ENCODE data around the gene NIPBL. TPM values are rescaled to one million over a fixed set of nuclear protein-coding genes. Genes with fewer than 3 reads are reported as not detected.
A peak's percentile ranks its signal among the peaks of the same experiment; 100 is the strongest.

NIPBL gene
- total and polyA plus RNA-seq, 2 experiments from 2014 or later: 18.5 to 35.0 TPM

DNA sequence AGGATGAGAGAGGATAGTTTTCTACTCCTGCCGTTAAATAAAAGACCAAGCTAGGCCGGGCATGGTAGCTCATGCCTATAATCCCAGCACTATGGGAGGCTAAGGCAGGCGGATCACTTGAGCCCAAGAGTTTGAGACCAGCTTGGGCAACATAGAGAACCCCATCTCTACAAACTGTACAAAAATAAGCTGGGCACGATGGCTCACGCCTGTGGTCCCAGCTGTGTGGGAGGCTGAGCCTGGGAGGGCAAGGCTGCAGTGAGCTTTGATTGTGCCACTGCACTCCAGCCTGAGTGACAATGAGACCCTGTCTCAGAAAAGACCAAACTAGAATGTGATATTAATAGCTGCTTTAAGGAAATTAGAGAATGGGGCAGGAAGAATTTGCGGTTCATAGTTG, 158.4 kb downstream of the NIPBL start:
- no peaks in the 10 kb centered on the region for H3K9me2 ChIP-seq (replicated peaks; ENCODE audit: insufficient read depth)
- no peak overlapping the region for H3K4me3 ChIP-seq
- TF ChIP-seq, protein P1, sequence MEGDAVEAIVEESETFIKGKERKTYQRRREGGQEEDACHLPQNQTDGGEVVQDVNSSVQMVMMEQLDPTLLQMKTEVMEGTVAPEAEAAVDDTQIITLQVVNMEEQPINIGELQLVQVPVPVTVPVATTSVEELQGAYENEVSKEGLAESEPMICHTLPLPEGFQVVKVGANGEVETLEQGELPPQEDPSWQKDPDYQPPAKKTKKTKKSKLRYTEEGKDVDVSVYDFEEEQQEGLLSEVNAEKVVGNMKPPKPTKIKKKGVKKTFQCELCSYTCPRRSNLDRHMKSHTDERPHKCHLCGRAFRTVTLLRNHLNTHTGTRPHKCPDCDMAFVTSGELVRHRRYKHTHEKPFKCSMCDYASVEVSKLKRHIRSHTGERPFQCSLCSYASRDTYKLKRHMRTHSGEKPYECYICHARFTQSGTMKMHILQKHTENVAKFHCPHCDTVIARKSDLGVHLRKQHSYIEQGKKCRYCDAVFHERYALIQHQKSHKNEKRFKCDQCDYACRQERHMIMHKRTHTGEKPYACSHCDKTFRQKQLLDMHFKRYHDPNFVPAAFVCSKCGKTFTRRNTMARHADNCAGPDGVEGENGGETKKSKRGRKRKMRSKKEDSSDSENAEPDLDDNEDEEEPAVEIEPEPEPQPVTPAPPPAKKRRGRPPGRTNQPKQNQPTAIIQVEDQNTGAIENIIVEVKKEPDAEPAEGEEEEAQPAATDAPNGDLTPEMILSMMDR (IDR thresholded peaks at IDR 0.05; ENCODE audit: poor library complexity): no peak
- TF ChIP-seq EZH2 (IDR thresholded peaks at IDR 0.05; ENCODE audit: borderline replicate concordance): no peak
- TF ChIP-seq EZH2phosphoT487 (IDR thresholded peaks at IDR 0.05; ENCODE audit: low read depth, severe bottlenecking, unreplicated experiment): no peak
- no peaks in the 10 kb centered on the region for H3K9me3 ChIP-seq (ENCODE audit: low read depth)
- H3K27me3 ChIP-seq: no peaks in the 10 kb centered on the region
- H3K4me1 ChIP-seq (ENCODE audit: insufficient read depth): no peaks in the 10 kb centered on the region
- H3K4me2 ChIP-seq: no peak overlapping the region
- no peaks in the 10 kb centered on the region for H3K79me2 ChIP-seq
- H3K36me3 ChIP-seq (replicated peaks; ENCODE audit: insufficient read depth, low read depth): peaks cover 5% of the 10 kb centered on the region
- 92% methylated on average over 6 of the region's 6 CpGs for WGBS (ENCODE audit: low lambda C conversion rate, missing lambda C conversion rate)
- peaks cover 4% of the 10 kb centered on the region for H4K20me1 ChIP-seq (ENCODE audit: insufficient read depth, poor library complexity, severe bottlenecking)
- H2AFZ ChIP-seq: no peak overlapping the region
- no peak for DNase-seq (ENCODE audit: low spot score)
- H3K27ac ChIP-seq: no peak overlapping the region

DNA sequence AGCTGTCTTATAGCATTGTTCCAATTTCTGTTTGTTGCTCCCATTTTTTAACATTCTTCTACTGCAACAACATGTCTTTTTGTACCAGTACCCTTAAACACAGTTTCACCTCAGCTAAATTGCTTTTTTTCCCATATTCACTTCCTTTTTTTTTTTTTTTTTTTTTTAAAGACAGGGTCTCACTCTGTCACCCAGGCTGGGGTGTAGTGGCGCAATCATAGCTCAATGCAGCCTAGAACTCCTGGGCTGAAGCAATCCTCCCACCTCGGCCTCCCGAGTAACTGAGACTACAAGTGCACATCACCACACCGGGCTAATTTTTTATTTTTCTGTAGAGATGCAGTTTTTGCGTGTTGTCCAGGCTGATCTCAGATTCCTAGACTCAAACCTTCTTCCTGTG, 161.3 kb downstream of the NIPBL start:
- H3K9me2 ChIP-seq (replicated peaks; ENCODE audit: insufficient read depth): no peaks in the 10 kb centered on the region
- H3K4me1 ChIP-seq (ENCODE audit: insufficient read depth): no peaks in the 10 kb centered on the region
- no peak overlapping the region for H2AFZ ChIP-seq
- H3K36me3 ChIP-seq (replicated peaks; ENCODE audit: insufficient read depth, low read depth): peaks cover 5% of the 10 kb centered on the region
- TF ChIP-seq EZH2 (IDR thresholded peaks at IDR 0.05; ENCODE audit: borderline replicate concordance) (no peak), EZH2phosphoT487 (IDR thresholded peaks at IDR 0.05; ENCODE audit: low read depth, severe bottlenecking, unreplicated experiment) (no peak)
- TF ChIP-seq, protein P1 (IDR thresholded peaks at IDR 0.05; ENCODE audit: poor library complexity): no peak
- DNase-seq (ENCODE audit: low spot score): no peak
- no peaks in the 10 kb centered on the region for H3K9me3 ChIP-seq (ENCODE audit: low read depth)
- no peaks in the 10 kb centered on the region for H3K27me3 ChIP-seq
- no peaks in the 10 kb centered on the region for H4K20me1 ChIP-seq (ENCODE audit: insufficient read depth, poor library complexity, severe bottlenecking)
- no peak overlapping the region for H3K4me3 ChIP-seq
- no peak overlapping the region for H3K27ac ChIP-seq
- no peak overlapping the region for H3K4me2 ChIP-seq
- H3K79me2 ChIP-seq: no peaks in the 10 kb centered on the region
- 96% methylated on average over 5 of the region's 5 CpGs for WGBS (ENCODE audit: low lambda C conversion rate, missing lambda C conversion rate)

DNA sequence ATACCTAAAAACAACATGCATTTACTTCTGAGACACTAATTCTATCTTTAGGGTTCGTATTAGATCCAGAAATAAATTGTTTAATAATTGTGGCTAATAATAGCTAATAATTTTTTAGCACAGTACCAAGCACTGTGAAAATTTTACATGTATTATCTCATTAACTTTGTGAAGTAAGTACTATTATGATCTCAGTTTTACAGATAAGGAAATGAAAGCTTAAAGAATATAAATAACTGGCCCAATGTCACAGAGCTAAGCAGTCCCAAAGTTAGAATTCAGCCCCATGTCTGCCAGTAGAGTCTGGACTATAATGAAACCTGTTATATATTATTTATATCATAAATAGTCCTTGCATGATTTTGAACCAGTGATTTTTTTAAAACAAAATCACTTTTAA, 163.3 kb downstream of the NIPBL start:
- H3K9me3 ChIP-seq (ENCODE audit: low read depth): no peaks in the 10 kb centered on the region
- 91% methylated on average over 1 of the region's 1 CpG for WGBS (ENCODE audit: low lambda C conversion rate, missing lambda C conversion rate)
- H2AFZ ChIP-seq: no peak overlapping the region
- no peak overlapping the region for H3K4me2 ChIP-seq
- no peak for DNase-seq (ENCODE audit: low spot score)
- TF ChIP-seq EZH2 (IDR thresholded peaks at IDR 0.05; ENCODE audit: borderline replicate concordance): no peak
- TF ChIP-seq, protein P1 (IDR thresholded peaks at IDR 0.05; ENCODE audit: poor library complexity): no peak
- no peak for TF ChIP-seq EZH2phosphoT487 (IDR thresholded peaks at IDR 0.05; ENCODE audit: low read depth, severe bottlenecking, unreplicated experiment)
- H3K79me2 ChIP-seq: no peaks in the 10 kb centered on the region
- H3K27me3 ChIP-seq: no peaks in the 10 kb centered on the region
- H4K20me1 ChIP-seq (ENCODE audit: insufficient read depth, poor library complexity, severe bottlenecking): no peaks in the 10 kb centered on the region
- H3K9me2 ChIP-seq (replicated peaks; ENCODE audit: insufficient read depth): no peaks in the 10 kb centered on the region
- H3K4me3 ChIP-seq: no peak overlapping the region
- H3K27ac ChIP-seq: no peak overlapping the region
- H3K4me1 ChIP-seq (ENCODE audit: insufficient read depth): no peaks in the 10 kb centered on the region
- H3K36me3 ChIP-seq (replicated peaks; ENCODE audit: insufficient read depth, low read depth): peaks cover 5% of the 10 kb centered on the region

DNA sequence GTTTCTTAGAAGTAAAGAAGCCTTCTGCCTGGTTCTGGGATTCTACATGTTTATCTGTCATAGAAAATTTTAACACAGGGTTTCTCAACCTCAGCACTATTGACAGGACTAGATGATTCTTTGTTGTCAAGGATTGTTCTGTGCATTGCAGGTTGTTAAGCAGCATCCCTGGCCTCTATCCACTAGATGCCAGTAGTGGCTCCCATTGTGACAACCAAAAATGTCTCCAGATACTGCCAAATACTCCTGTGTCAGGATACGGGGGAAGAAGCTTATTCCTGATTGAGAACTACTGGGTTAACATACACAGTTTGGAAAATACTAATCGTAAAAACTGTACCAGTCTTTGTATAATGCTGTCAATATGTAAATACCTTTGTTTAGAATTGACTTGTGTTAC, 167.1 kb downstream of the NIPBL start:
- Histone ChIP-seq H3K36me3 (replicated peaks; ENCODE audit: insufficient read depth, low read depth) (peaks cover 1% of the 10 kb centered on the region), H3K9me2 (replicated peaks; ENCODE audit: insufficient read depth) (no peaks in the 10 kb centered on the region), H3K79me2 (no peaks in the 10 kb centered on the region), H2AFZ (no peak overlapping the region), H3K27ac (no peak overlapping the region), H3K4me2 (no peak overlapping the region), H3K27me3 (no peaks in the 10 kb centered on the region), H3K4me1 (ENCODE audit: insufficient read depth) (no peaks in the 10 kb centered on the region), H3K9me3 (ENCODE audit: low read depth) (no peaks in the 10 kb centered on the region), H3K4me3 (no peak overlapping the region), H4K20me1 (ENCODE audit: insufficient read depth, poor library complexity, severe bottlenecking) (no peaks in the 10 kb centered on the region)
- 85% methylated on average over 2 of the region's 2 CpGs for WGBS (ENCODE audit: low lambda C conversion rate, missing lambda C conversion rate)
- no peak for DNase-seq (ENCODE audit: low spot score)
- no peak for TF ChIP-seq EZH2 (IDR thresholded peaks at IDR 0.05; ENCODE audit: borderline replicate concordance)
- TF ChIP-seq, protein P1 (IDR thresholded peaks at IDR 0.05; ENCODE audit: poor library complexity): peak; percentile 9

All from hepatocyte (in vitro differentiated cells).